Measurements from ENCODE around the gene MITF. TPM values are rescaled to one million over a fixed set of nuclear protein-coding genes. Genes with fewer than 3 reads are reported as not detected.

MITF gene
- total RNA-seq, 2 donors from 2014 or later = 1.8 to 3.0 TPM

GRCh38 chr3:69830147-69830546 is 90.9 kb downstream of the MITF start:
- no peak for DNase-seq
- no peak overlapping the region for H3K4me3 ChIP-seq (ENCODE audit: low read length)
- no peak overlapping the region for H3K27ac ChIP-seq (ENCODE audit: low read depth, low read length)
- H3K4me3 Mint-ChIP-seq = no peak overlapping the region
- H3K27me3 Mint-ChIP-seq (ENCODE audit: insufficient read depth) = no peaks in the 10 kb centered on the region
- no peaks in the 10 kb centered on the region for H3K36me3 ChIP-seq (ENCODE audit: control insufficient read depth, insufficient read depth, low read length)
- H3K9me3 ChIP-seq (ENCODE audit: control insufficient read depth, low read length) = no peaks in the 10 kb centered on the region
- H3K27me3 ChIP-seq (ENCODE audit: control insufficient read depth, insufficient read depth, low read length, poor library complexity, severe bottlenecking) = no peaks in the 10 kb centered on the region
- H3K4me1 Mint-ChIP-seq = no peaks in the 10 kb centered on the region
- no peaks in the 10 kb centered on the region for H3K36me3 Mint-ChIP-seq (ENCODE audit: low read depth)
- H3K9me3 Mint-ChIP-seq = peaks cover 4% of the 10 kb centered on the region
- H3K9ac ChIP-seq (ENCODE audit: extremely low read depth, low read length, poor library complexity, severe bottlenecking) = no peak overlapping the region
- no peak for TF ChIP-seq CTCF (conservative IDR thresholded peaks at IDR 0.05)
- WGBS, 2 experiments (ENCODE audit: insufficient coverage in 1 of 2, insufficient read length in 1 of 2) = 63% methylated on average over 3 of the region's 3 CpGs
- no peaks in the 10 kb centered on the region for H3K4me1 ChIP-seq (ENCODE audit: control insufficient read depth, insufficient read depth, low read length)
- H3K27ac Mint-ChIP-seq = no peak overlapping the region

- no peaks in the 10 kb centered on the region for H3K27me3 ChIP-seq (ENCODE audit: control insufficient read depth, insufficient read depth, low read length, poor library complexity, severe bottlenecking)
- H3K36me3 Mint-ChIP-seq (ENCODE audit: low read depth) = no peaks in the 10 kb centered on the region
- no peak overlapping the region for H3K4me3 Mint-ChIP-seq
- no peaks in the 10 kb centered on the region for H3K4me1 Mint-ChIP-seq
- no peak overlapping the region for H3K9ac ChIP-seq (ENCODE audit: extremely low read depth, low read length, poor library complexity, severe bottlenecking)
- H3K36me3 ChIP-seq (ENCODE audit: control insufficient read depth, insufficient read depth, low read length) = no peaks in the 10 kb centered on the region
- no peak overlapping the region for H3K4me3 ChIP-seq (ENCODE audit: low read length)
- H3K9me3 Mint-ChIP-seq = peaks cover 11% of the 10 kb centered on the region
- no peaks in the 10 kb centered on the region for H3K4me1 ChIP-seq (ENCODE audit: control insufficient read depth, insufficient read depth, low read length)
- 50 to 75% methylated on average over 2 to 5 of the region's 5 CpGs for WGBS, 2 experiments (ENCODE audit: insufficient coverage in 1 of 2, insufficient read length in 1 of 2)
- TF ChIP-seq CTCF (conservative IDR thresholded peaks at IDR 0.05) = no peak
- no peak for DNase-seq
- no peak overlapping the region for H3K27ac Mint-ChIP-seq
- H3K9me3 ChIP-seq (ENCODE audit: control insufficient read depth, low read length) = no peaks in the 10 kb centered on the region
- H3K27me3 Mint-ChIP-seq (ENCODE audit: insufficient read depth) = no peaks in the 10 kb centered on the region
- no peak overlapping the region for H3K27ac ChIP-seq (ENCODE audit: low read depth, low read length)
Observed at GRCh38 chr3:69831737-69832136, 92.5 kb downstream of the MITF start.

GRCh38 chr3:69833591-69833990 is 94.3 kb downstream of the MITF start:
- no peak overlapping the region for H3K4me3 ChIP-seq (ENCODE audit: low read length)
- H3K27ac ChIP-seq (ENCODE audit: low read depth, low read length) = no peak overlapping the region
- no peaks in the 10 kb centered on the region for H3K36me3 ChIP-seq (ENCODE audit: control insufficient read depth, insufficient read depth, low read length)
- no peak for TF ChIP-seq CTCF (conservative IDR thresholded peaks at IDR 0.05)
- no peaks in the 10 kb centered on the region for H3K36me3 Mint-ChIP-seq (ENCODE audit: low read depth)
- H3K4me1 ChIP-seq (ENCODE audit: control insufficient read depth, insufficient read depth, low read length) = no peaks in the 10 kb centered on the region
- no peaks in the 10 kb centered on the region for H3K9me3 ChIP-seq (ENCODE audit: control insufficient read depth, low read length)
- H3K9me3 Mint-ChIP-seq = peaks cover 11% of the 10 kb centered on the region
- no peaks in the 10 kb centered on the region for H3K27me3 Mint-ChIP-seq (ENCODE audit: insufficient read depth)
- H3K27me3 ChIP-seq (ENCODE audit: control insufficient read depth, insufficient read depth, low read length, poor library complexity, severe bottlenecking) = no peaks in the 10 kb centered on the region
- H3K27ac Mint-ChIP-seq = no peak overlapping the region
- no peak for DNase-seq
- H3K4me1 Mint-ChIP-seq = no peaks in the 10 kb centered on the region
- no peak overlapping the region for H3K9ac ChIP-seq (ENCODE audit: extremely low read depth, low read length, poor library complexity, severe bottlenecking)
- no peak overlapping the region for H3K4me3 Mint-ChIP-seq
